K562 (cell line): ENCODE measurements around the gene PRKCE. TPM values are rescaled to one million over a fixed set of nuclear protein-coding genes. Genes with fewer than 3 reads are reported as not detected.
"Not testable (repeated sequence)": the region's sequence is repeated elsewhere in the genome, so short reads cannot be mapped to it uniquely, and the experiment has no call there.

Experiments used
- ATAC-seq: fragments of 200-7000 bp; cut with Tn5 transposase; 3 replicates; pipeline ENCODE4 v1.9.1; 2020; ENCODE audit warnings: moderate library complexity
- BruUV-seq: library from RNA; stranded (reverse); fragments of 400-500 nt; replicated peaks from 2 replicates; lab custom pipeline; 2021; lab: Mats Ljungman, UMichigan
- CTCF ChIA-PET: fragments of 300-600 bp; formaldehyde crosslinking; extraction: SDS; loops from one replicate; lab custom pipeline; 2021; ENCODE audit warnings: low intra/inter-chr PET ratio; lab: Yijun Ruan, JAX
- POLR2A ChIA-PET: fragments of 300-600, 350-650 bp; sonication (Branson Sonifier 250); formaldehyde crosslinking; extraction: SDS; loops from one replicate; lab custom pipeline; 2021; ENCODE audit warnings: antibody characterized with exemption, inconsistent platforms; lab: Yijun Ruan, JAX
- DNase-seq, 4 experiments: peaks; one replicate each; pipeline versions ENCODE4 v3.0.0 to v3.0.0-alpha.2; 2011 to 2018; ENCODE audit warnings: low spot score in 3 of 4, mixed read lengths in 3 of 4; ENCODE audit errors: extremely low read depth in 1 of 4
- FAIRE-seq: peaks from 2 replicates; lab custom pipeline; 2011; peaks lifted over from hg19 to GRCh38; lab: Jason Lieb, UNC
- H2AFZ ChIP-seq: 2 replicates; pipeline ENCODE4 v1.6.0; 2011; ENCODE audit warnings: low read depth, low read length, control low read depth, inconsistent platforms
- H3K27ac ChIP-seq: fragments of 200-600 bp; 3 replicates; pipeline ENCODE4 v1.8.0; 2011; ENCODE audit warnings: low read depth, mild to moderate bottlenecking, control low read depth, inconsistent platforms, low read length, moderate library complexity, mixed read lengths; ENCODE audit errors: extremely low read depth
- H3K27me3 ChIP-seq, 2 experiments: fragments of 300-600 bp in 1 of 2; 2 replicates in 1 of 2; 3 replicates in 1 of 2; pipeline versions ENCODE4 v1.6.0 to v1.8.0; 2011; ENCODE audit warnings: inconsistent platforms in 2 of 2, low read length in 2 of 2, mild to moderate bottlenecking in 1 of 2, mixed read lengths in 1 of 2, moderate library complexity in 1 of 2; ENCODE audit not compliant: control insufficient read depth in 2 of 2, insufficient read depth in 2 of 2
- H3K36me3 ChIP-seq: fragments of 300-600 bp; 3 replicates; pipeline ENCODE4 v1.8.0; 2011; ENCODE audit warnings: mild to moderate bottlenecking, low read length, inconsistent platforms; ENCODE audit not compliant: control insufficient read depth, insufficient read depth
- H3K4me1 ChIP-seq, 2 experiments: fragments of 200-600 bp in 1 of 2; replicated peaks in 1 of 2; 2 replicates in 1 of 2; 3 replicates in 1 of 2; pipeline versions ENCODE4 v1.5.1 to v1.8.0; 2011; ENCODE audit warnings: inconsistent platforms in 2 of 2, low read length in 2 of 2, mild to moderate bottlenecking in 1 of 2, mixed read lengths in 1 of 2, moderate library complexity in 1 of 2; ENCODE audit not compliant: control insufficient read depth in 2 of 2, insufficient read depth in 2 of 2
- H3K4me2 ChIP-seq: 2 replicates; pipeline ENCODE4 v1.6.1; 2011; ENCODE audit warnings: low read length, control low read depth, inconsistent platforms, mixed read lengths; ENCODE audit not compliant: insufficient read depth
- H3K4me3 ChIP-seq: fragments of 200-600 bp; sonication (generic), shearing (Covaris generic); 2 replicates; pipeline ENCODE4 v1.5.1; 2016; ENCODE audit warnings: control low read depth, inconsistent platforms
- H3K79me2 ChIP-seq: fragments of 200-600 bp; 3 replicates; pipeline ENCODE4 v1.8.0; 2011; ENCODE audit warnings: low read length, inconsistent platforms; ENCODE audit not compliant: control insufficient read depth, insufficient read depth
- H3K9ac ChIP-seq, 2 experiments: 2 replicates each; pipeline versions ENCODE4 v1.6.0 to v1.6.1; 2011; ENCODE audit warnings: low read depth in 2 of 2, low read length in 2 of 2, control low read depth in 1 of 2, inconsistent platforms in 1 of 2, mild to moderate bottlenecking in 1 of 2, mixed read lengths in 1 of 2; ENCODE audit not compliant: insufficient read depth in 1 of 2
- H3K9me1 ChIP-seq: one replicate; pipeline ENCODE4 v1.6.0; 2011; ENCODE audit warnings: inconsistent platforms, mild to moderate bottlenecking, low read length, moderate library complexity; ENCODE audit not compliant: control insufficient read depth, insufficient read depth
- H3K9me3 ChIP-seq: replicated peaks from 2 replicates; pipeline ENCODE4 v1.5.1; 2011; ENCODE audit warnings: low read depth, low read length, inconsistent platforms; ENCODE audit not compliant: control insufficient read depth, insufficient read depth
- H4K20me1 ChIP-seq: replicated peaks from 2 replicates; pipeline ENCODE4 v1.6.1; 2011; ENCODE audit warnings: low read length, inconsistent platforms, mixed read lengths; ENCODE audit not compliant: control insufficient read depth, insufficient read depth
- WGBS: fragments of 100-300 bp; shearing (Covaris generic); methylation state at CpG from one replicate; pipeline ENCODE4 v1.1.6; 2016; ENCODE audit warnings: low coverage, mixed read lengths; ENCODE audit not compliant: insufficient coverage; ENCODE audit errors: missing lambda C conversion rate; 5-methylcytosine and 5-hydroxymethylcytosine counted together
- in situ Hi-C: fragments of 300-500 bp; cut with MboI; formaldehyde crosslinking; loops from 4 replicates; pipeline ENCODE4 v1.15.0; 2018; ENCODE audit warnings: inconsistent platforms, mixed read lengths
- intact Hi-C: fragments of 100-400 bp; cut with micrococcal nuclease; formaldehyde crosslinking; loops from 2 replicates; pipeline ENCODE4 v1.14.2; 2022
- polyA plus RNA-seq, 8 experiments: library from polyadenylated mRNA; depleted of rRNA in 4 of 8; stranded (reverse) in 5 of 8; unstranded in 3 of 8; fragments of >200 nt; fragmentation: Nextera tagmentation in 2 of 8; fragmentation: Illumina TruSeq in 1 of 8; extraction: Ambion mirVana in 2 of 8; extraction: Trizol in 1 of 8; gene quantifications; 2 replicates each; pipeline versions ENCODE4 v1.2.1 to v1.2.3, GENCODE V29; 2011 to 2014; ENCODE audit warnings: inconsistent platforms in 1 of 8, missing spikeins in 1 of 8
- total RNA-seq, 7 experiments: library from RNA; depleted of rRNA in 6 of 7; stranded (reverse); fragments of >200 nt in 6 of 7; fragmentation: Illumina TruSeq in 2 of 7; extraction: Trizol in 2 of 7; gene quantifications; 2 replicates each; pipeline versions ENCODE4 v1.2.1 to v1.2.3, GENCODE V29; 2011 to 2021; ENCODE audit warnings: low replicate concordance in 1 of 7
- TF ChIP-seq, protein P1 (sequence below): fragments of 200-600 bp; sonication (generic); IDR thresholded peaks from one replicate; pipeline ENCODE4 v1.6.1; 2012; ENCODE audit warnings: mild to moderate bottlenecking, low read depth, low read length, inconsistent platforms

Gene PRKCE
- total and polyA plus RNA-seq, 9 of the 15 experiments (the other 6 are each of a cell fraction or from before 2014, with no cell fraction given), result 0.06 to 1.0 (median 0.22) TPM; not detected in 1

DNA sequence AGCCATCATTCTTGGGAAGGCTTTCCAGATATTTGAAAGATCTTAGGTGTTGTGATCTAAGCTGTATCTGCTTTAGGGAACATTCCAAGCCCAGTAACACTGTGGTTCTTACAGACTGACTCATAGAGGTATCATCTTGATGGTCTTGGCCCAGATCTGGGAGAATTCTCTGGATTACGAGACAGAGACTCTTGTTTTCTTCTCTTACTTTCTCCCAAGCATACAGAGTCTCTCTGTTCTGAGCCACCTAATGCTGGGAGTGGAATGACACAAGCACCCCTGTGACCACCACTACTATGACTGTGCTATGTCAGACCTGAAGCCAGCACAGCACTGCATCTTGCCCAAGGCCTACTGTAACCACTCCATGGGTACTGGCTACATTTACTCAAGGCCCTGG lies 564.7 kb downstream of the PRKCE start (continued):
- TF ChIP-seq, protein P1, sequence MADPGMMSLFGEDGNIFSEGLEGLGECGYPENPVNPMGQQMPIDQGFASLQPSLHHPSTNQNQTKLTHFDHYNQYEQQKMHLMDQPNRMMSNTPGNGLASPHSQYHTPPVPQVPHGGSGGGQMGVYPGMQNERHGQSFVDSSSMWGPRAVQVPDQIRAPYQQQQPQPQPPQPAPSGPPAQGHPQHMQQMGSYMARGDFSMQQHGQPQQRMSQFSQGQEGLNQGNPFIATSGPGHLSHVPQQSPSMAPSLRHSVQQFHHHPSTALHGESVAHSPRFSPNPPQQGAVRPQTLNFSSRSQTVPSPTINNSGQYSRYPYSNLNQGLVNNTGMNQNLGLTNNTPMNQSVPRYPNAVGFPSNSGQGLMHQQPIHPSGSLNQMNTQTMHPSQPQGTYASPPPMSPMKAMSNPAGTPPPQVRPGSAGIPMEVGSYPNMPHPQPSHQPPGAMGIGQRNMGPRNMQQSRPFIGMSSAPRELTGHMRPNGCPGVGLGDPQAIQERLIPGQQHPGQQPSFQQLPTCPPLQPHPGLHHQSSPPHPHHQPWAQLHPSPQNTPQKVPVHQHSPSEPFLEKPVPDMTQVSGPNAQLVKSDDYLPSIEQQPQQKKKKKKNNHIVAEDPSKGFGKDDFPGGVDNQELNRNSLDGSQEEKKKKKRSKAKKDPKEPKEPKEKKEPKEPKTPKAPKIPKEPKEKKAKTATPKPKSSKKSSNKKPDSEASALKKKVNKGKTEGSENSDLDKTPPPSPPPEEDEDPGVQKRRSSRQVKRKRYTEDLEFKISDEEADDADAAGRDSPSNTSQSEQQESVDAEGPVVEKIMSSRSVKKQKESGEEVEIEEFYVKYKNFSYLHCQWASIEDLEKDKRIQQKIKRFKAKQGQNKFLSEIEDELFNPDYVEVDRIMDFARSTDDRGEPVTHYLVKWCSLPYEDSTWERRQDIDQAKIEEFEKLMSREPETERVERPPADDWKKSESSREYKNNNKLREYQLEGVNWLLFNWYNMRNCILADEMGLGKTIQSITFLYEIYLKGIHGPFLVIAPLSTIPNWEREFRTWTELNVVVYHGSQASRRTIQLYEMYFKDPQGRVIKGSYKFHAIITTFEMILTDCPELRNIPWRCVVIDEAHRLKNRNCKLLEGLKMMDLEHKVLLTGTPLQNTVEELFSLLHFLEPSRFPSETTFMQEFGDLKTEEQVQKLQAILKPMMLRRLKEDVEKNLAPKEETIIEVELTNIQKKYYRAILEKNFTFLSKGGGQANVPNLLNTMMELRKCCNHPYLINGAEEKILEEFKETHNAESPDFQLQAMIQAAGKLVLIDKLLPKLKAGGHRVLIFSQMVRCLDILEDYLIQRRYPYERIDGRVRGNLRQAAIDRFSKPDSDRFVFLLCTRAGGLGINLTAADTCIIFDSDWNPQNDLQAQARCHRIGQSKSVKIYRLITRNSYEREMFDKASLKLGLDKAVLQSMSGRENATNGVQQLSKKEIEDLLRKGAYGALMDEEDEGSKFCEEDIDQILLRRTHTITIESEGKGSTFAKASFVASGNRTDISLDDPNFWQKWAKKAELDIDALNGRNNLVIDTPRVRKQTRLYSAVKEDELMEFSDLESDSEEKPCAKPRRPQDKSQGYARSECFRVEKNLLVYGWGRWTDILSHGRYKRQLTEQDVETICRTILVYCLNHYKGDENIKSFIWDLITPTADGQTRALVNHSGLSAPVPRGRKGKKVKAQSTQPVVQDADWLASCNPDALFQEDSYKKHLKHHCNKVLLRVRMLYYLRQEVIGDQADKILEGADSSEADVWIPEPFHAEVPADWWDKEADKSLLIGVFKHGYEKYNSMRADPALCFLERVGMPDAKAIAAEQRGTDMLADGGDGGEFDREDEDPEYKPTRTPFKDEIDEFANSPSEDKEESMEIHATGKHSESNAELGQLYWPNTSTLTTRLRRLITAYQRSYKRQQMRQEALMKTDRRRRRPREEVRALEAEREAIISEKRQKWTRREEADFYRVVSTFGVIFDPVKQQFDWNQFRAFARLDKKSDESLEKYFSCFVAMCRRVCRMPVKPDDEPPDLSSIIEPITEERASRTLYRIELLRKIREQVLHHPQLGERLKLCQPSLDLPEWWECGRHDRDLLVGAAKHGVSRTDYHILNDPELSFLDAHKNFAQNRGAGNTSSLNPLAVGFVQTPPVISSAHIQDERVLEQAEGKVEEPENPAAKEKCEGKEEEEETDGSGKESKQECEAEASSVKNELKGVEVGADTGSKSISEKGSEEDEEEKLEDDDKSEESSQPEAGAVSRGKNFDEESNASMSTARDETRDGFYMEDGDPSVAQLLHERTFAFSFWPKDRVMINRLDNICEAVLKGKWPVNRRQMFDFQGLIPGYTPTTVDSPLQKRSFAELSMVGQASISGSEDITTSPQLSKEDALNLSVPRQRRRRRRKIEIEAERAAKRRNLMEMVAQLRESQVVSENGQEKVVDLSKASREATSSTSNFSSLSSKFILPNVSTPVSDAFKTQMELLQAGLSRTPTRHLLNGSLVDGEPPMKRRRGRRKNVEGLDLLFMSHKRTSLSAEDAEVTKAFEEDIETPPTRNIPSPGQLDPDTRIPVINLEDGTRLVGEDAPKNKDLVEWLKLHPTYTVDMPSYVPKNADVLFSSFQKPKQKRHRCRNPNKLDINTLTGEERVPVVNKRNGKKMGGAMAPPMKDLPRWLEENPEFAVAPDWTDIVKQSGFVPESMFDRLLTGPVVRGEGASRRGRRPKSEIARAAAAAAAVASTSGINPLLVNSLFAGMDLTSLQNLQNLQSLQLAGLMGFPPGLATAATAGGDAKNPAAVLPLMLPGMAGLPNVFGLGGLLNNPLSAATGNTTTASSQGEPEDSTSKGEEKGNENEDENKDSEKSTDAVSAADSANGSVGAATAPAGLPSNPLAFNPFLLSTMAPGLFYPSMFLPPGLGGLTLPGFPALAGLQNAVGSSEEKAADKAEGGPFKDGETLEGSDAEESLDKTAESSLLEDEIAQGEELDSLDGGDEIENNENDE, result no peak

DNA sequence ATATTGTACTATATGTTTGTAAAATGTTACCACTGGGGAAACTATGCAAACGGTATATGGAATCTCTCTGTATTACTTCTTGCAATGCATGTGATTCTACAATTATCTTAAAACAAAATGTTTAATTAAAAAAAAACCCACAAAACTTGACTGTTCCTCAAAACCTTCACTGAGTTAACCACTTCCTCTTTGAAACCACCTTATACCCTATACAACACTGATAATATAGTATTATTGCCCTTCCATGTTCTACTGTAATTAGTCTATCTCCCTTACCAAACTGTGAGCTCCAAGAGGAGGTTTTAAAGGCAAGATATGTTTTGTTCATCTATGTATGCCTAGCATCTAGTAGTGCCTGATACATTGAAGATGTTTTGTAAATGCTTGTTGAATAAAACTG lies 572.0 kb downstream of the PRKCE start:
- ATAC-seq, DNase-seq, H3K4me3 ChIP-seq, CTCF ChIA-PET, H2AFZ ChIP-seq, H3K79me2 ChIP-seq, H3K9me3 ChIP-seq, POLR2A ChIA-PET, in situ Hi-C loops, H3K9me1 ChIP-seq, H4K20me1 ChIP-seq, H3K4me2 ChIP-seq, H3K36me3 ChIP-seq, intact Hi-C loops, H3K27ac ChIP-seq, BruUV-seq, H3K9ac ChIP-seq, H3K27me3 ChIP-seq: not testable (repeated sequence)
- peak; percentile 19 for FAIRE-seq
- peaks cover 0 to 12% of the 10 kb centered on the region in 2 experiments; a peak in 2 of 5 replicates for H3K4me1 ChIP-seq
- 74% methylated on average over 1 of the region's 1 CpG for WGBS
